ENCODE measurements around the gene COX5B.

DNA sequence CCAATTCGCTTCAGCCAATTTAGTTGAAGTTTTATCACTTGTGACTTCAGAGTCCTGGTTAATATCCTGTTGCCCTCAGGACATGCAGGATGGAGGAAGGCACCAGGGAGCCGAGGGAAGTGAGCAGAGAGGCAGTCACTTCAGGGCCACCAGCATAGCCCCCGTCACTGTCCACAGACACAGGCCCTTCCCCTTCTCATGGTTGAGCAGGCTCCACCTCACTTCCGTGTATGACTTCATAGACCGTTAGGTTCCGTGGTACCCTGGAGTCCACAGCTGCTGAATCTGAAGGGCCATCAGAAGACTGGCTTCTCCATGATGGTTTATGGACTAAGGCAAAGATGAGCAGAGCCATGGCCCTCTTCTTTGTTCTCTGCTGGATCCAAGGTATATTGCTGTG is 23.6 kb downstream of the COX5B start, which contains the start of gene C2orf92:
- TF ChIP-seq, protein P1, sequence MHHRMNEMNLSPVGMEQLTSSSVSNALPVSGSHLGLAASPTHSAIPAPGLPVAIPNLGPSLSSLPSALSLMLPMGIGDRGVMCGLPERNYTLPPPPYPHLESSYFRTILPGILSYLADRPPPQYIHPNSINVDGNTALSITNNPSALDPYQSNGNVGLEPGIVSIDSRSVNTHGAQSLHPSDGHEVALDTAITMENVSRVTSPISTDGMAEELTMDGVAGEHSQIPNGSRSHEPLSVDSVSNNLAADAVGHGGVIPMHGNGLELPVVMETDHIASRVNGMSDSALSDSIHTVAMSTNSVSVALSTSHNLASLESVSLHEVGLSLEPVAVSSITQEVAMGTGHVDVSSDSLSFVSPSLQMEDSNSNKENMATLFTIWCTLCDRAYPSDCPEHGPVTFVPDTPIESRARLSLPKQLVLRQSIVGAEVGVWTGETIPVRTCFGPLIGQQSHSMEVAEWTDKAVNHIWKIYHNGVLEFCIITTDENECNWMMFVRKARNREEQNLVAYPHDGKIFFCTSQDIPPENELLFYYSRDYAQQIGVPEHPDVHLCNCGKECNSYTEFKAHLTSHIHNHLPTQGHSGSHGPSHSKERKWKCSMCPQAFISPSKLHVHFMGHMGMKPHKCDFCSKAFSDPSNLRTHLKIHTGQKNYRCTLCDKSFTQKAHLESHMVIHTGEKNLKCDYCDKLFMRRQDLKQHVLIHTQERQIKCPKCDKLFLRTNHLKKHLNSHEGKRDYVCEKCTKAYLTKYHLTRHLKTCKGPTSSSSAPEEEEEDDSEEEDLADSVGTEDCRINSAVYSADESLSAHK (tag by site-specific recombination; IDR thresholded peaks at IDR 0.05): no peak
- TF ChIP-seq, protein P2, sequence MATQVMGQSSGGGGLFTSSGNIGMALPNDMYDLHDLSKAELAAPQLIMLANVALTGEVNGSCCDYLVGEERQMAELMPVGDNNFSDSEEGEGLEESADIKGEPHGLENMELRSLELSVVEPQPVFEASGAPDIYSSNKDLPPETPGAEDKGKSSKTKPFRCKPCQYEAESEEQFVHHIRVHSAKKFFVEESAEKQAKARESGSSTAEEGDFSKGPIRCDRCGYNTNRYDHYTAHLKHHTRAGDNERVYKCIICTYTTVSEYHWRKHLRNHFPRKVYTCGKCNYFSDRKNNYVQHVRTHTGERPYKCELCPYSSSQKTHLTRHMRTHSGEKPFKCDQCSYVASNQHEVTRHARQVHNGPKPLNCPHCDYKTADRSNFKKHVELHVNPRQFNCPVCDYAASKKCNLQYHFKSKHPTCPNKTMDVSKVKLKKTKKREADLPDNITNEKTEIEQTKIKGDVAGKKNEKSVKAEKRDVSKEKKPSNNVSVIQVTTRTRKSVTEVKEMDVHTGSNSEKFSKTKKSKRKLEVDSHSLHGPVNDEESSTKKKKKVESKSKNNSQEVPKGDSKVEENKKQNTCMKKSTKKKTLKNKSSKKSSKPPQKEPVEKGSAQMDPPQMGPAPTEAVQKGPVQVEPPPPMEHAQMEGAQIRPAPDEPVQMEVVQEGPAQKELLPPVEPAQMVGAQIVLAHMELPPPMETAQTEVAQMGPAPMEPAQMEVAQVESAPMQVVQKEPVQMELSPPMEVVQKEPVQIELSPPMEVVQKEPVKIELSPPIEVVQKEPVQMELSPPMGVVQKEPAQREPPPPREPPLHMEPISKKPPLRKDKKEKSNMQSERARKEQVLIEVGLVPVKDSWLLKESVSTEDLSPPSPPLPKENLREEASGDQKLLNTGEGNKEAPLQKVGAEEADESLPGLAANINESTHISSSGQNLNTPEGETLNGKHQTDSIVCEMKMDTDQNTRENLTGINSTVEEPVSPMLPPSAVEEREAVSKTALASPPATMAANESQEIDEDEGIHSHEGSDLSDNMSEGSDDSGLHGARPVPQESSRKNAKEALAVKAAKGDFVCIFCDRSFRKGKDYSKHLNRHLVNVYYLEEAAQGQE (tag by site-specific recombination; IDR thresholded peaks at IDR 0.05): no peak
- TF ChIP-seq, protein P3, sequence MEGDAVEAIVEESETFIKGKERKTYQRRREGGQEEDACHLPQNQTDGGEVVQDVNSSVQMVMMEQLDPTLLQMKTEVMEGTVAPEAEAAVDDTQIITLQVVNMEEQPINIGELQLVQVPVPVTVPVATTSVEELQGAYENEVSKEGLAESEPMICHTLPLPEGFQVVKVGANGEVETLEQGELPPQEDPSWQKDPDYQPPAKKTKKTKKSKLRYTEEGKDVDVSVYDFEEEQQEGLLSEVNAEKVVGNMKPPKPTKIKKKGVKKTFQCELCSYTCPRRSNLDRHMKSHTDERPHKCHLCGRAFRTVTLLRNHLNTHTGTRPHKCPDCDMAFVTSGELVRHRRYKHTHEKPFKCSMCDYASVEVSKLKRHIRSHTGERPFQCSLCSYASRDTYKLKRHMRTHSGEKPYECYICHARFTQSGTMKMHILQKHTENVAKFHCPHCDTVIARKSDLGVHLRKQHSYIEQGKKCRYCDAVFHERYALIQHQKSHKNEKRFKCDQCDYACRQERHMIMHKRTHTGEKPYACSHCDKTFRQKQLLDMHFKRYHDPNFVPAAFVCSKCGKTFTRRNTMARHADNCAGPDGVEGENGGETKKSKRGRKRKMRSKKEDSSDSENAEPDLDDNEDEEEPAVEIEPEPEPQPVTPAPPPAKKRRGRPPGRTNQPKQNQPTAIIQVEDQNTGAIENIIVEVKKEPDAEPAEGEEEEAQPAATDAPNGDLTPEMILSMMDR (tag by site-specific recombination; IDR thresholded peaks at IDR 0.05): no peak
- TF ChIP-seq TCF7L2 (IDR thresholded peaks at IDR 0.05; ENCODE audit: borderline replicate concordance, low read depth, low read length): no peak
- TF ChIP-seq, protein P4, sequence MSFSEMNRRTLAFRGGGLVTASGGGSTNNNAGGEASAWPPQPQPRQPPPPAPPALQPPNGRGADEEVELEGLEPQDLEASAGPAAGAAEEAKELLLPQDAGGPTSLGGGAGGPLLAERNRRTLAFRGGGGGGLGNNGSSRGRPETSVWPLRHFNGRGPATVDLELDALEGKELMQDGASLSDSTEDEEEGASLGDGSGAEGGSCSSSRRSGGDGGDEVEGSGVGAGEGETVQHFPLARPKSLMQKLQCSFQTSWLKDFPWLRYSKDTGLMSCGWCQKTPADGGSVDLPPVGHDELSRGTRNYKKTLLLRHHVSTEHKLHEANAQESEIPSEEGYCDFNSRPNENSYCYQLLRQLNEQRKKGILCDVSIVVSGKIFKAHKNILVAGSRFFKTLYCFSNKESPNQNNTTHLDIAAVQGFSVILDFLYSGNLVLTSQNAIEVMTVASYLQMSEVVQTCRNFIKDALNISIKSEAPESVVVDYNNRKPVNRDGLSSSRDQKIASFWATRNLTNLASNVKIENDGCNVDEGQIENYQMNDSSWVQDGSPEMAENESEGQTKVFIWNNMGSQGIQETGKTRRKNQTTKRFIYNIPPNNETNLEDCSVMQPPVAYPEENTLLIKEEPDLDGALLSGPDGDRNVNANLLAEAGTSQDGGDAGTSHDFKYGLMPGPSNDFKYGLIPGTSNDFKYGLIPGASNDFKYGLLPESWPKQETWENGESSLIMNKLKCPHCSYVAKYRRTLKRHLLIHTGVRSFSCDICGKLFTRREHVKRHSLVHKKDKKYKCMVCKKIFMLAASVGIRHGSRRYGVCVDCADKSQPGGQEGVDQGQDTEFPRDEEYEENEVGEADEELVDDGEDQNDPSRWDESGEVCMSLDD (tag by site-specific recombination; IDR thresholded peaks at IDR 0.05): no peak
- no peak for TF ChIP-seq ZSCAN23 (tag by site-specific recombination; IDR thresholded peaks at IDR 0.05)
- no peak for TF ChIP-seq ZNF239 (tag by site-specific recombination; IDR thresholded peaks at IDR 0.05)
- TF ChIP-seq, protein P5, sequence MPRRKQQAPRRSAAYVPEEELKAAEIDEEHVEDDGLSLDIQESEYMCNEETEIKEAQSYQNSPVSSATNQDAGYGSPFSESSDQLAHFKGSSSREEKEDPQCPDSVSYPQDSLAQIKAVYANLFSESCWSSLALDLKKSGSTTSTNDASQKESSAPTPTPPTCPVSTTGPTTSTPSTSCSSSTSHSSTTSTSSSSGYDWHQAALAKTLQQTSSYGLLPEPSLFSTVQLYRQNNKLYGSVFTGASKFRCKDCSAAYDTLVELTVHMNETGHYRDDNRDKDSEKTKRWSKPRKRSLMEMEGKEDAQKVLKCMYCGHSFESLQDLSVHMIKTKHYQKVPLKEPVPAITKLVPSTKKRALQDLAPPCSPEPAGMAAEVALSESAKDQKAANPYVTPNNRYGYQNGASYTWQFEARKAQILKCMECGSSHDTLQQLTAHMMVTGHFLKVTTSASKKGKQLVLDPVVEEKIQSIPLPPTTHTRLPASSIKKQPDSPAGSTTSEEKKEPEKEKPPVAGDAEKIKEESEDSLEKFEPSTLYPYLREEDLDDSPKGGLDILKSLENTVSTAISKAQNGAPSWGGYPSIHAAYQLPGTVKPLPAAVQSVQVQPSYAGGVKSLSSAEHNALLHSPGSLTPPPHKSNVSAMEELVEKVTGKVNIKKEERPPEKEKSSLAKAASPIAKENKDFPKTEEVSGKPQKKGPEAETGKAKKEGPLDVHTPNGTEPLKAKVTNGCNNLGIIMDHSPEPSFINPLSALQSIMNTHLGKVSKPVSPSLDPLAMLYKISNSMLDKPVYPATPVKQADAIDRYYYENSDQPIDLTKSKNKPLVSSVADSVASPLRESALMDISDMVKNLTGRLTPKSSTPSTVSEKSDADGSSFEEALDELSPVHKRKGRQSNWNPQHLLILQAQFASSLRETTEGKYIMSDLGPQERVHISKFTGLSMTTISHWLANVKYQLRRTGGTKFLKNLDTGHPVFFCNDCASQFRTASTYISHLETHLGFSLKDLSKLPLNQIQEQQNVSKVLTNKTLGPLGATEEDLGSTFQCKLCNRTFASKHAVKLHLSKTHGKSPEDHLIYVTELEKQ (tag by site-specific recombination; IDR thresholded peaks at IDR 0.05; ENCODE audit: borderline replicate concordance): no peak
- TF ChIP-seq ZNF561 (tag by site-specific recombination; IDR thresholded peaks at IDR 0.05; ENCODE audit: borderline replicate concordance): no peak
- TF ChIP-seq, protein P6, sequence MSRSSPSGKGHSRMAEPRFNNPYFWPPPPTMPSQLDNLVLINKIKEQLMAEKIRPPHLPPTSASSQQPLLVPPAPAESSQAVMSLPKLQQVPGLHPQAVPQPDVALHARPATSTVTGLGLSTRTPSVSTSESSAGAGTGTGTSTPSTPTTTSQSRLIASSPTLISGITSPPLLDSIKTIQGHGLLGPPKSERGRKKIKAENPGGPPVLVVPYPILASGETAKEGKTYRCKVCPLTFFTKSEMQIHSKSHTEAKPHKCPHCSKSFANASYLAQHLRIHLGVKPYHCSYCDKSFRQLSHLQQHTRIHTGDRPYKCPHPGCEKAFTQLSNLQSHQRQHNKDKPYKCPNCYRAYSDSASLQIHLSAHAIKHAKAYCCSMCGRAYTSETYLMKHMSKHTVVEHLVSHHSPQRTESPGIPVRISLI (tag by site-specific recombination; IDR thresholded peaks at IDR 0.05): no peak
